ENCODE results near the gene GRAMD2B. TPM values are rescaled to one million over a fixed set of nuclear protein-coding genes. Genes with fewer than 3 reads are reported as not detected.

GRAMD2B gene
- total RNA-seq, 2 donors from 2014 or later = 34.9 to 35.8 TPM

- no peak for TF ChIP-seq POLR2A (IDR thresholded peaks at IDR 0.05)
- H3K27me3 ChIP-seq = no peaks in the 10 kb centered on the region
- intact Hi-C loops (cut with DNase I) = no loop called here
Observed at GRCh38 chr5:126450346-126450745, 27.1 kb downstream of the GRAMD2B start.

GRCh38 chr5:126450907-126451306 lies 27.7 kb downstream of the GRAMD2B start:
- Histone ChIP-seq H3K4me3 (no peak overlapping the region), H3K9me3 (no peaks in the 10 kb centered on the region), H3K27ac (no peak overlapping the region), H3K4me1 (no peaks in the 10 kb centered on the region), H3K36me3 (replicated peaks in 1 of 2; ENCODE audit: insufficient read depth in 1 of 2, low read depth in 2 of 2) (no peaks in the 10 kb centered on the region), H3K27me3 (no peaks in the 10 kb centered on the region)
- intact Hi-C loops (cut with DNase I) = no loop called here
- WGBS, 2 donors = 63 to 78% methylated on average over 5 of the region's 5 CpGs
- ATAC-seq (no peak), DNase-seq (no peak)
- TF ChIP-seq POLR2A (IDR thresholded peaks at IDR 0.05) (no peak), CTCF (IDR thresholded peaks at IDR 0.05) (no peak)

More at GRCh38 chr5:126450346-126450745, 27.1 kb downstream of the GRAMD2B start:
- no peak overlapping the region for H3K27ac ChIP-seq
- H3K36me3 ChIP-seq (replicated peaks in 1 of 2; ENCODE audit: insufficient read depth in 1 of 2, low read depth in 2 of 2) = no peaks in the 10 kb centered on the region
- H3K9me3 ChIP-seq = no peaks in the 10 kb centered on the region
- 86 to 89% methylated on average over 5 of the region's 5 CpGs for WGBS, 2 donors
- no peaks in the 10 kb centered on the region for H3K4me1 ChIP-seq
- DNase-seq (no peak), ATAC-seq (no peak)
- H3K4me3 ChIP-seq = no peak overlapping the region

- no peaks in the 10 kb centered on the region for H3K4me1 ChIP-seq
Observed at GRCh38 chr5:126452477-126452876, 29.3 kb downstream of the GRAMD2B start.

GRCh38 chr5:126454081-126454480 lies 30.9 kb downstream of the GRAMD2B start:
- Histone ChIP-seq H3K4me1 (no peaks in the 10 kb centered on the region), H3K27me3 (no peaks in the 10 kb centered on the region), H3K36me3 (replicated peaks in 1 of 2; ENCODE audit: insufficient read depth in 1 of 2, low read depth in 2 of 2) (no peaks in the 10 kb centered on the region), H3K9me3 (no peaks in the 10 kb centered on the region), H3K27ac (no peak overlapping the region), H3K4me3 (no peak overlapping the region)
- WGBS, 2 donors = 72 to 73% methylated on average over 7 of the region's 7 CpGs
- DNase-seq (peak in 1 of 4 donors; percentile 12), ATAC-seq (no peak)
- no peak for TF ChIP-seq CTCF (IDR thresholded peaks at IDR 0.05)
- no peak for TF ChIP-seq POLR2A (IDR thresholded peaks at IDR 0.05)
- intact Hi-C loops (cut with DNase I) = no loop called here

More at GRCh38 chr5:126452477-126452876, 29.3 kb downstream of the GRAMD2B start:
- H3K36me3 ChIP-seq (replicated peaks in 1 of 2; ENCODE audit: insufficient read depth in 1 of 2, low read depth in 2 of 2) = no peaks in the 10 kb centered on the region
- whole genome bisulfite sequencing, 2 donors = 75 to 89% methylated on average over 1 of the region's 1 CpG
- ATAC-seq (no peak), DNase-seq (no peak)
- H3K4me3 ChIP-seq = no peak overlapping the region
- intact Hi-C loops (cut with DNase I) = no loop called here
- no peak for TF ChIP-seq CTCF (IDR thresholded peaks at IDR 0.05)
- no peak for TF ChIP-seq POLR2A (IDR thresholded peaks at IDR 0.05)
- H3K27me3 ChIP-seq = no peaks in the 10 kb centered on the region
- no peaks in the 10 kb centered on the region for H3K9me3 ChIP-seq
- no peak overlapping the region for H3K27ac ChIP-seq

GRCh38 chr5:126454535-126454934 lies 31.3 kb downstream of the GRAMD2B start:
- no peak for ATAC-seq
- no peak for DNase-seq
- TF ChIP-seq CTCF (IDR thresholded peaks at IDR 0.05) (no peak), POLR2A (IDR thresholded peaks at IDR 0.05) (no peak)
- Histone ChIP-seq H3K27ac (no peak overlapping the region), H3K4me3 (no peak overlapping the region), H3K27me3 (no peaks in the 10 kb centered on the region), H3K9me3 (no peaks in the 10 kb centered on the region), H3K4me1 (no peaks in the 10 kb centered on the region), H3K36me3 (replicated peaks in 1 of 2; ENCODE audit: insufficient read depth in 1 of 2, low read depth in 2 of 2) (no peaks in the 10 kb centered on the region)
- intact Hi-C loops (cut with DNase I) = no loop called here
- 89 to 100% methylated on average over 1 of the region's 1 CpG for WGBS, 2 donors

Data from body of pancreas (tissue), 4 donors.